ENCODE measurements around the gene PPP1R16B.

PPP1R16B gene

DNA sequence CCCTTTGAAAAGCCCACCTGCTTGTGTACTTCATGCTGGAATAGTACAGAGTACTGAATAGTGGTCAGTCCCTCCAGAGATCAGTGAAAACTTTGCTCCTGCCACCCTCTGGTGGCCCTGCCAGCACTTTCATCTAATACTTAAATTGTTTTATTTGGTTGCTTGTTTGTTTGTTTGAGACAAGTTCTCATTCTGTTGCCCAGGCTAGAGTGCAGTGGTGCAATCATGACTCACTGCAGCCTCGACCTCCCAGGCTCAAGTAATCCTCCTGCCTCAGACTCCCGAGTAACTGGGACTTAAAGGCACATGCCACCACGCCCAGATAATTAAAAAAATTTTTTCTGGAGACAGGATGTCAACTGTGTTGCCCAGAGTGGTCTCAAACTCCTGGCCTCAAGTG lies 129.8 kb downstream of the PPP1R16B start:
- H3K27ac ChIP-seq (ENCODE audit: low read length) = peak overlapping the region; percentile 53
- peaks cover 0 to 54% of the 10 kb centered on the region in 2 donors for H3K4me1 ChIP-seq (ENCODE audit: control insufficient read depth in 1 of 2, insufficient read depth in 2 of 2, low read length in 2 of 2)
- peaks cover 2 to 25% of the 10 kb centered on the region in 2 donors for H3K36me3 ChIP-seq (ENCODE audit: control insufficient read depth in 1 of 2, insufficient read depth in 2 of 2, low read length in 2 of 2)

DNA sequence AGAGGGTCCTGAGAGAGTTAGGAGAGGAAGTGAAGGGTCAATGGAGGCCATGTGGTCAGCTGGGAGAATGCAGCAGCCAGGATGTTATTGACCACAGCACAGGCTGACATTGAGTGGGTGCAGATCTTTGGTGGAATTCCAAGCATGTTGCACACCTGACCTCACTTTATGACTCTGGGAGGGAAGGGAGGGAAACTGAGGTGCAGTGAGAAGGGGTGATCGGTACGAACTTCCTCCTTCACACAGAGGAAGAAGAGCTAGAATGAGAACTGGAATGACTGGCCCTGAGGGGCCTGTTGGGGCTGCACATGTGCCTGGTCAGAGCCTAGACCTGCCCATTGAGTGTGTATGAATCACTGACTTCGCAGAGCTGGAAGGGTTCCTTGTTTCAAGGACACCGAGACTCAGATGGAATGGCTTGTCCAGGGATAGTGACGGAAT lies 130.5 kb downstream of the PPP1R16B start:
- Histone ChIP-seq H3K27me3 (ENCODE audit: low read depth, low read length) (no peaks in the 10 kb centered on the region), H3K4me1 (ENCODE audit: control insufficient read depth in 1 of 2, insufficient read depth in 2 of 2, low read length in 2 of 2) (peaks cover 0 to 57% of the 10 kb centered on the region in 2 donors), H3K4me3 (ENCODE audit: low read depth in 1 of 2, low read length in 2 of 2) (no peak overlapping the region), H3K27ac (ENCODE audit: low read length) (peak overlapping the region; percentile 53), H3K36me3 (ENCODE audit: control insufficient read depth in 1 of 2, insufficient read depth in 2 of 2, low read length in 2 of 2) (peaks cover 9 to 25% of the 10 kb centered on the region in 2 donors), H3K9me3 (ENCODE audit: control insufficient read depth in 1 of 2, low read length in 2 of 2) (no peaks in the 10 kb centered on the region)

More for the DNA sequence above, 129.8 kb downstream of the PPP1R16B start:
- H3K9me3 ChIP-seq (ENCODE audit: control insufficient read depth in 1 of 2, low read length in 2 of 2) = no peaks in the 10 kb centered on the region
- H3K4me3 ChIP-seq (ENCODE audit: low read depth in 1 of 2, low read length in 2 of 2) = no peak overlapping the region
- H3K27me3 ChIP-seq (ENCODE audit: low read depth, low read length) = no peaks in the 10 kb centered on the region

DNA sequence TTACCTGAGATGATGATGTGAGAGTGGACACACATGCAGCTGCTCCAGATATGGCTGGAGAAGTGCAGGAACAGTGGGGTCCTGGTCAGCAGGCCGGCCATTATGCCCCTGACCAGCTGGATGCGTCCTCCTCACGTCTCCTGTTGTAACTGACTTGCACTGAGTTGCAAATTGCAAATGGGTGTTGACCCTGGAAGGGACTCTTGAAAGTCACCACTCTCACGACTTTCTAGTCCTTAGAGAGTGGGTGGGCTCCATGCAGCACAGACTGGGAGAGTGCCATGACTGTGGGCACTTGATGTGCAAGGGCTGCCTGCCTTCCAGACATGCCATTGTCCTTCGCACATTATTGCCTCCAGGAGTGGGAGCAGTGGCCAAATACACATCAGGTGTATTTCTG lies 131.5 kb downstream of the PPP1R16B start:
- H3K4me3 ChIP-seq (ENCODE audit: low read depth in 1 of 2, low read length in 2 of 2) = no peak overlapping the region
- H3K27me3 ChIP-seq (ENCODE audit: low read depth, low read length) = no peaks in the 10 kb centered on the region
- H3K36me3 ChIP-seq (ENCODE audit: control insufficient read depth in 1 of 2, insufficient read depth in 2 of 2, low read length in 2 of 2) = peaks cover 9 to 25% of the 10 kb centered on the region in 2 donors
- no peaks in the 10 kb centered on the region for H3K9me3 ChIP-seq (ENCODE audit: control insufficient read depth in 1 of 2, low read length in 2 of 2)
- H3K4me1 ChIP-seq (ENCODE audit: control insufficient read depth in 1 of 2, insufficient read depth in 2 of 2, low read length in 2 of 2) = peaks cover 0 to 57% of the 10 kb centered on the region in 2 donors
- H3K27ac ChIP-seq (ENCODE audit: low read length) = no peak overlapping the region

GRCh38 chr20:38937978-38938473 lies 132.5 kb downstream of the PPP1R16B start:
- H3K4me1 ChIP-seq (ENCODE audit: control insufficient read depth in 1 of 2, insufficient read depth in 2 of 2, low read length in 2 of 2) = peaks cover 0 to 53% of the 10 kb centered on the region in 2 donors
- H3K27me3 ChIP-seq (ENCODE audit: low read depth, low read length) = no peaks in the 10 kb centered on the region
- H3K9me3 ChIP-seq (ENCODE audit: control insufficient read depth in 1 of 2, low read length in 2 of 2) = no peaks in the 10 kb centered on the region
- H3K27ac ChIP-seq (ENCODE audit: low read length) = no peak overlapping the region
- H3K4me3 ChIP-seq (ENCODE audit: low read depth in 1 of 2, low read length in 2 of 2) = no peak overlapping the region
- peaks cover 9 to 25% of the 10 kb centered on the region in 2 donors for H3K36me3 ChIP-seq (ENCODE audit: control insufficient read depth in 1 of 2, insufficient read depth in 2 of 2, low read length in 2 of 2)

- Histone ChIP-seq H3K4me3 (ENCODE audit: low read depth in 1 of 2, low read length in 2 of 2) (no peak overlapping the region), H3K36me3 (ENCODE audit: control insufficient read depth in 1 of 2, insufficient read depth in 2 of 2, low read length in 2 of 2) (peaks cover 14 to 25% of the 10 kb centered on the region in 2 donors), H3K4me1 (ENCODE audit: control insufficient read depth in 1 of 2, insufficient read depth in 2 of 2, low read length in 2 of 2) (peaks cover 0 to 52% of the 10 kb centered on the region in 2 donors), H3K9me3 (ENCODE audit: control insufficient read depth in 1 of 2, low read length in 2 of 2) (no peaks in the 10 kb centered on the region), H3K27ac (ENCODE audit: low read length) (no peak overlapping the region), H3K27me3 (ENCODE audit: low read depth, low read length) (no peaks in the 10 kb centered on the region)
Measured at GRCh38 chr20:38939686-38940085, 134.2 kb downstream of the PPP1R16B start.

DNA sequence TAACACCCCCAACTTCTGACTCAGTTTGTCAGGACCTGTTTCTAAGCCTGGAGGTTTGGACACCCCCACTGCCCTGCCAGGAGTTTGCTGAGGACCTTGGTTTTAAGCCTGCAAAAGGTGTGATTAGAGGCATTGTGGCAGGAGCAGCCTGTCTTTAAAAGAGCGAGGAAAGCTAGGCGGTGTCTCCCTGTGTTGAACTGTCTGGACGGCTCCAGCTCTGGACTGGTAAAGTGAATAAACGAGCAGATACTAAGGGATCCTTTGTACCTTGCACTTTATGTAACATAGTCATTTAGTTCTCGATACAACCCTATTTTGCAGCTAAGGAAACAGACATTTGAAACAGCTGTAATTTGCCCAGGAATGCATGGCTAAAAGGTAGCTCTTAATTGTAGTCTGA lies 135.1 kb downstream of the PPP1R16B start:
- Histone ChIP-seq H3K4me3 (ENCODE audit: low read depth in 1 of 2, low read length in 2 of 2) (no peak overlapping the region), H3K4me1 (ENCODE audit: control insufficient read depth in 1 of 2, insufficient read depth in 2 of 2, low read length in 2 of 2) (peaks cover 0 to 45% of the 10 kb centered on the region in 2 donors), H3K9me3 (ENCODE audit: control insufficient read depth in 1 of 2, low read length in 2 of 2) (no peaks in the 10 kb centered on the region), H3K36me3 (ENCODE audit: control insufficient read depth in 1 of 2, insufficient read depth in 2 of 2, low read length in 2 of 2) (peaks cover 14 to 25% of the 10 kb centered on the region in 2 donors), H3K27me3 (ENCODE audit: low read depth, low read length) (no peaks in the 10 kb centered on the region), H3K27ac (ENCODE audit: low read length) (no peak overlapping the region)

DNA sequence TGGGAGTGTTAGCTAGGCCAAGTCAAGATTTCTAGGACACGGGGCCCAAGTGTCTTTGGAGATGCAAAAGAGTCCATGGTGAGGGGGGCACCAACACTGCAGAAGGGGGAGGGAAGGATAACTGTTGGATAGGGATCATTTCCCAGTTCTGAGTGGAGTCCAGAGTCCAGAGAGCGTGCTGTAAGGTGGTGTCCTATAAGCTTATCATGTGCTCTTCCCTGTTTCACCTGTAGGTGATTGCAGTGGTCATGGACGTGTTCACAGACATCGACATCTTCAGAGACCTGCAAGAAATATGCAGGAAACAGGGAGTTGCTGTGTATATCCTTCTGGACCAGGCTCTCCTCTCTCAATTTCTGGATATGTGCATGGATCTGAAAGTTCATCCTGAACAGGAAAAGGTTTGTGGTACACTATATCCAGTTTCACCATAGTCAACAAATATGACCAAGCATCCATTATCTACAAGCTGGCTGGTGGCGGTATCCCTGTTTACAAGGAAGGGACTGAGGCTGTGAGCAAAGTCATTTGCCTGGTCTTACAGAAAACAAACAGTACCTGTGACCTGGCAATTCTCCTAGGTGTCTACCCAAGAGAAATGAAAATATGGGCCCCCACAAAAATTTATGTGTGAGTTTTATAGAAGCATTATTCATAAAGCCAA lies 136.4 kb downstream of the PPP1R16B start:
- H3K27ac ChIP-seq (ENCODE audit: low read length) = no peak overlapping the region
- peaks cover 14 to 24% of the 10 kb centered on the region in 2 donors for H3K36me3 ChIP-seq (ENCODE audit: control insufficient read depth in 1 of 2, insufficient read depth in 2 of 2, low read length in 2 of 2)
- H3K9me3 ChIP-seq (ENCODE audit: control insufficient read depth in 1 of 2, low read length in 2 of 2) = no peaks in the 10 kb centered on the region
- H3K4me3 ChIP-seq (ENCODE audit: low read depth in 1 of 2, low read length in 2 of 2) = no peak overlapping the region
- no peaks in the 10 kb centered on the region for H3K27me3 ChIP-seq (ENCODE audit: low read depth, low read length)
- H3K4me1 ChIP-seq (ENCODE audit: control insufficient read depth in 1 of 2, insufficient read depth in 2 of 2, low read length in 2 of 2) = peaks cover 0 to 33% of the 10 kb centered on the region in 2 donors

GRCh38 chr20:38945012-38945411 lies 139.5 kb downstream of the PPP1R16B start:
- Histone ChIP-seq H3K36me3 (ENCODE audit: control insufficient read depth in 1 of 2, insufficient read depth in 2 of 2, low read length in 2 of 2) (peaks cover 2 to 20% of the 10 kb centered on the region in 2 donors), H3K27me3 (ENCODE audit: low read depth, low read length) (no peaks in the 10 kb centered on the region), H3K4me1 (ENCODE audit: control insufficient read depth in 1 of 2, insufficient read depth in 2 of 2, low read length in 2 of 2) (peaks cover 0 to 5% of the 10 kb centered on the region in 2 donors), H3K9me3 (ENCODE audit: control insufficient read depth in 1 of 2, low read length in 2 of 2) (no peaks in the 10 kb centered on the region), H3K4me3 (ENCODE audit: low read depth in 1 of 2, low read length in 2 of 2) (no peak overlapping the region), H3K27ac (ENCODE audit: low read length) (no peak overlapping the region)

DNA sequence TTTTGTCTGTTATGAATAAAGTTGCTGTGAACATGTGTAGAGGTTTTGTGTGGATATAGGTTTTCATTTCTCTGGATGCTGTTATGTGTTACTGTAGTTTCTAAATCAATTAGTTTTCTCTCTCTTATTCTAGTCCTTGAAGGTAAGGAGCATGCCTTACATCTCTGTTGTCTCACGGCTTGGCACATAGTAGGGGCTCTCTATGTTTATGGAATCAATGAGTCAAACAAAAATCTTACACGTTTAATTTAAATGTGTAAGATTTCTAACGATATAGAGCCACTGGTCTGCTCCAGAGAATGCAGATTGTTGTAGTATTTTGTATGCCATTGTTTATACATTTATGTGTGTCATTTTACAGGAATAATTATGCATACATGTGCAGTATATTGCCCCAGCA lies 141.3 kb downstream of the PPP1R16B start:
- Histone ChIP-seq H3K4me1 (ENCODE audit: control insufficient read depth in 1 of 2, insufficient read depth in 2 of 2, low read length in 2 of 2) (no peaks in the 10 kb centered on the region), H3K4me3 (ENCODE audit: low read depth in 1 of 2, low read length in 2 of 2) (no peak overlapping the region), H3K27me3 (ENCODE audit: low read depth, low read length) (no peaks in the 10 kb centered on the region), H3K36me3 (ENCODE audit: control insufficient read depth in 1 of 2, insufficient read depth in 2 of 2, low read length in 2 of 2) (peaks cover 4 to 12% of the 10 kb centered on the region in 2 donors), H3K27ac (ENCODE audit: low read length) (no peak overlapping the region), H3K9me3 (ENCODE audit: control insufficient read depth in 1 of 2, low read length in 2 of 2) (no peaks in the 10 kb centered on the region)

DNA sequence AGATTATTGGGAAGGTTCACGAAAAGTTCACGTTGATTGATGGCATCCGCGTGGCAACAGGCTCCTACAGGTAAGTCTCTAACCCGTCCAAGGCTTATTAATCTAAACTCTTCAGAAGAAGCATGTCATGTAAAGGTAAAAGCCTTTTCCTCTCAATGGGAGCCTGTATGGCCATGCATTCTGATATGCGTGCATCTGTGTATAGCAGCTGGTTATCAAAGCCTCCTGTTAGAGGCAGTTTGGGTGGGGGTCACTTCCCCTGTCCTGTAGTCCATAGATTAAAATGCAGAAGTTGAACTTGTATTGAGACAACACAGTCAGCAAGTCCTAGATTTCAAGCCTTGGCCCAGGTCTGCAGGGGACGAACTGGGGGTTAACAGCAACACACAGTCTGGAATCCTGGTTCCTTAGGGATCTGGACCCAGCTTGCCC lies 142.4 kb downstream of the PPP1R16B start:
- no peak overlapping the region for H3K4me3 ChIP-seq (ENCODE audit: low read depth in 1 of 2, low read length in 2 of 2)
- H3K27me3 ChIP-seq (ENCODE audit: low read depth, low read length) = no peaks in the 10 kb centered on the region
- H3K36me3 ChIP-seq (ENCODE audit: control insufficient read depth in 1 of 2, insufficient read depth in 2 of 2, low read length in 2 of 2) = peaks cover 5 to 15% of the 10 kb centered on the region in 2 donors
- no peak overlapping the region for H3K27ac ChIP-seq (ENCODE audit: low read length)
- H3K4me1 ChIP-seq (ENCODE audit: control insufficient read depth in 1 of 2, insufficient read depth in 2 of 2, low read length in 2 of 2) = no peaks in the 10 kb centered on the region
- H3K9me3 ChIP-seq (ENCODE audit: control insufficient read depth in 1 of 2, low read length in 2 of 2) = no peaks in the 10 kb centered on the region

DNA sequence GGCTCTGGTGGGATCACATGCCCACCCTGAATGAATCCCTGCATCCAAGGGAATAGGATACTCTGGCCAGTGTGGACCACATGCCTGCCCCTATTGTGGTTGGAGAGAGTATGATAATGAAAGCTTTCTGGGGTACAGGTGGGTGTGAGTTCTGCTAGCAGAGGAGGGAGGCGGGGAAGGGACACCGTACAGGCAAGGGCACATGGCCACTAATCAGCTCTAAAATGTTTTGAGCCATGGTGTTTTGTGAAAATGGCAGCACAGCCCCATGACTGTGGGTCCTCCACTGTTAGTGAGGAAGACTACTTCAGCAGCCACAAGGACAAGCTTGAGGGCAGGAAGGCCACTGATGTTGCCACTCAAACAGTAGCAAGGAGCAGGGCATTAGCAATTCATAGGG lies 144.8 kb downstream of the PPP1R16B start:
- no peaks in the 10 kb centered on the region for H3K27me3 ChIP-seq (ENCODE audit: low read depth, low read length)
- H3K27ac ChIP-seq (ENCODE audit: low read length) = no peak overlapping the region
- no peaks in the 10 kb centered on the region for H3K4me1 ChIP-seq (ENCODE audit: control insufficient read depth in 1 of 2, insufficient read depth in 2 of 2, low read length in 2 of 2)
- H3K36me3 ChIP-seq (ENCODE audit: control insufficient read depth in 1 of 2, insufficient read depth in 2 of 2, low read length in 2 of 2) = peaks cover 5 to 10% of the 10 kb centered on the region in 2 donors
- H3K4me3 ChIP-seq (ENCODE audit: low read depth in 1 of 2, low read length in 2 of 2) = no peak overlapping the region
- no peaks in the 10 kb centered on the region for H3K9me3 ChIP-seq (ENCODE audit: control insufficient read depth in 1 of 2, low read length in 2 of 2)
